LHCN-M2 (cell line): ENCODE measurements around the gene RIGI. TPM values are rescaled to one million over a fixed set of nuclear protein-coding genes. Genes with fewer than 3 reads are reported as not detected.
"Not testable (repeated sequence)": the region's sequence is repeated elsewhere in the genome, so short reads cannot be mapped to it uniquely, and the experiment has no call there.

Experiments used
- DNase-seq: peaks from one replicate; pipeline ENCODE4 v3.0.0-alpha.2; 2012; ENCODE audit warnings: low read depth
- polyA plus RNA-seq: library from polyadenylated mRNA; unstranded; fragments of >200 nt; gene quantifications from one replicate; pipeline ENCODE4 v1.2.1, GENCODE V29; 2012; ENCODE audit warnings: missing spikeins
- total RNA-seq: library from RNA; depleted of rRNA; stranded (reverse); fragments of >200 nt; gene quantifications from 2 replicates; pipeline ENCODE4 v1.2.3, GENCODE V29; 2014; rRNA removed

Gene RIGI
- 10.3 and 18.4 TPM in 2 replicates for total RNA-seq
- 5.2 TPM for polyA plus RNA-seq

- DNase-seq: peak; percentile 91
These were observed at the start of gene RIGI for GRCh38 chr9:32526041-32526706. RIGI (minus strand) TSS chr9:32526196; CDS start chr9:32526166, 30 bp downstream.

- peak; percentile 7 for DNase-seq
These were observed 48.9 kb upstream of the RIGI start for GRCh38 chr9:32574858-32575257.

- no peak for DNase-seq
These were observed 47.8 kb upstream of the RIGI start for GRCh38 chr9:32573821-32574220.

DNA sequence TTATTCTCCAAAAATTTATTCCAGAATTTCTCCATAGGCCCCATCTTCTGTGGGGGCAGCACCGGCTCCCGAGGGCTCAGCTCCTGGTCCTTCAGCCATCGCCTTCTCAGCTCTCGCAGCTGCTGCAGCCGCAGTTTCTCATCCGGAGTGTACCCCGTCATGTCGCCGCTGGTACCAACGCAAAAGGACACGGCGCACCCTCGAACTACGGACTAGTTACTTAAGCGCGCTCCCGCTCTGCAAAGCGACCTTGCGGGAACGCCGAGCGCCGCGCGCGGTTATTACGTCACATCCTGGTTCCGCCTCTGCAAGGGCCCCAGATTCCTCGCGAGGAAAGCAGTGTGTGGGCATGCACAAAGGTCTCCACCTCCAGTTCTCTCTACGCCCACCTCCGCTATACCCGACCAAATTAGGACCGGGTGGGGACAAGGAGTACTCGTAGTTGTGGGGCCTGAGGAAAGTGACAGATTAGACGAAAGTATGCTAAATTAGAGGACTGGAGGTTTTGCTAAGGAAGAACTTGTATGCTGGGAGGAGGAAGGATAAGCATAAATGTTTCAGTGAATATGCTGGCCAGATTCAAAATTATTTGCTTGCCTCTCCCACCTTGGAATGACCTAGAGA, 47.0 kb upstream of the RIGI start, which contains the start of gene NDUFB6:
Gene NDUFB6, minus strand, starts transcription at position 260 of the 624 bp plus-strand sequence. Its CDS starts 99 bp downstream, at position 161.
- peak; percentile 93 for DNase-seq

DNA sequence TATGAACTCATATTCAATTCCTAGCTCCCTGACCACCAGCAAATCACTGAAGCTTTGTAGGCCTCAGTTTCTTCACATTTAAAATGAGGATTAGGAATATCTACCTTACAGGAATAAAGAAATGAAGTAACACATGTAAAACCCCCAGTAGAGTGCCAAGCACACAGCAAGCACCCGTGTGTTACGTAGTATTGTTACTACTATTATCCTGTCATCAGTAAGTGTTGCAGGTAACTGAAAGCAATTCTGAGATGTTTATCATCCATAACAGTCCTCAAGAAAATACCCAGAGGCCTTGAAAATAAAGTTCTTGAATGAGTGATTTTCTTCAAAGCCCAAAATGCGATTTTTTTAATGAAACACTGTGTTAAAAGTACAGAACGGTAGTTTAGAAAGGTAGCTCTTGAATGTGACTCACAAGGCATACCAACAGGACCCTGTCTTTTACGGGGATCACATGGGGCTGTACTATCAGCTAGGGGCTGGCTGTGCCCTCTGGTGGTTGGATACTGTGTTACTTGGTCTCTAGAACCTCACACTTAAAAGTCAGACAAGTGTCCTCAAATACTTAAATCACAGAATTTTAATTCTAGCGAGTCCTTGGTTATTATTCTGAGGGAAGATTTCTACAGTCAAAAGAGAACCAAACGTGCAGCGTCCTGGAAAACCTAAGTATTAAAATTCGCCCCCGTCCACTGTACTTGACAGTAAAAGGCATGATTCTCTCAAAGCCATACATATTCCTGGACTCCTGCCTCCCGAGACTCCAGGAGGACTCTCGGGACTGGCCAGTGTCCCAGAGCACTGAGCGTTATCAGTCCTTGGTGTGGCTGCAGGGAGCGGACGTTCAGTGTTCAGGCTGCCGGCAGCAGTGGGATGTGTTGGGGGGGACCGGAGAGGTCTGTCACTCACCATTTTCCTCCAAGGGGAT, 46.2 kb upstream of the RIGI start:
- peak; percentile 76 for DNase-seq

DNA sequence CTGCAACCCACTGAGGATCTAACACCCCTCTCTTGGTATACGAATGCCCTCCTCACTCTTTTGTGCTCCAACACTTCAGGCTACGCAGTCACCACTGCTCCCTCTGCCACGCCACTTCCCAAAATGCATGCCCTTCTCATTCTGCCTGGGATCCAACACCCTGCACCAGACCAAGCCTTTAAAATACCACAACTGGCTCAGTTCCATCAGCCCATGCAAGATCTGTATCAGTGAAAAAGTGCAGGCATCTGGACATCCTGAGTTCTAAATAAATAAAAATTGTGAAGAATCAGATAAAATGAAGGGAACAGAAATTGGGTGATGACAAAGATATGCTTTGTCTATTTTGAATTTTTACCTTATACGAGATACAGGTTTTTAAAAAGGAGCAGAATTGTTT, 44.3 kb upstream of the RIGI start:
- no peak for DNase-seq

DNA sequence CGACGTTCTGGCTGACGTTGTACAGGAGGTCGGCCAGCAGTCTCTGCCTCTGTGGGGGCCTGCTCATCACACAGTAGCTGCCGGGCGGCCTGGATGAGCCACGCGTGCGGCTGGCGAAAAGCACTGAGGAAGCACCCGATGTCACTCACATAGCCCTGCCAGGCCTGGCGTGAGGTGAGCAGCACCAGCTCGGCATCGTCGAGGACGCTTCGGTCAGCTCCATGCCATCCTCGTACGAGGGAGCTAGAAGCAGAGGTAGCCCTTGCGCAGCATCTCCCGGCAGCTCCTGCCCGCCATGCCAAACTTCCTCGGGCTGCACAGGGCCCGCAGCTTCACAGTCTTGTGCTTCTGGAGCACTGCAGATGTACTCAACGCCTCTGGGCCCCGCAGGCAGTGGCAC, 40.8 kb upstream of the RIGI start:
- no peak for DNase-seq

DNA sequence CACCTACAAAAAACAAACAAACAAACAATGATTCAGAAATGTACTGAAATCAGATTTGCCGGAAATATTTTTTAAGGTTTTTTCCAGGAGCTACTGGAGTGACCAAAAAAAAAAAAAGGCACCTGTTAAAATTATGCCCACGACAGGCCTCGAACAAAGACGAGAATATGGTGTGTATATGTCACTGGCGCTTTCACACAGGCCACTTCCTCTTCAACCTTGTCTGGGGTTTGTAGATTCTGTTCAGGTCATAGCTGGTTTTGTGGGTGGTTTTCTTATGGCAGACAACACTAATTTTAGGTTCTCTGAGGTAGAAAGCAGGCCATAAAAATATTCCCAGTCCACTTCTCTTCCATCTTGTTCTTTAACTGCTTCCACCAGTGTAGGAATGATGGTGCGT, 40.0 kb upstream of the RIGI start:
- DNase-seq: no peak

- DNase-seq: no peak
These were observed 32.5 kb upstream of the RIGI start for GRCh38 chr9:32558408-32558934.

DNA sequence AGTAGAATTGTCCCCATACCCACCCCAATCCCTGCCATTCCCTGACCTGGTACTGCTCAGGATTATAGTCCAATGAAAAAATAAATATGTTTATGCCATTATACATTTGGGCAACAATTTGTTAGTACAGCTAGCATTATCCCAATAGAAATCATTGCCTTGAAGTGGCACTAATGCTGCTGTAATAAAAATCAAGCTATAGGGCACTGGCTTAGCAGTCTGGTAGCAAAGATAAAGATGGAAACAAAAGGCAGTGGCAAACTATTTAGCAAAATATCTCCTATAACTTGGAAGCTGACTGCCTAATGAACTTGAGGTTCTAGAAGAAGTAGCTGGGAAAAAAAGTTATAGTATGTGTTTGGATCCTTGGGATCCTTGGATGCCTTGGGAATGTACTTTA, 28.6 kb upstream of the RIGI start:
- no peak for DNase-seq

- DNase-seq: peak; percentile 15
These were observed 28.1 kb upstream of the RIGI start for GRCh38 chr9:32554107-32554506.

DNA sequence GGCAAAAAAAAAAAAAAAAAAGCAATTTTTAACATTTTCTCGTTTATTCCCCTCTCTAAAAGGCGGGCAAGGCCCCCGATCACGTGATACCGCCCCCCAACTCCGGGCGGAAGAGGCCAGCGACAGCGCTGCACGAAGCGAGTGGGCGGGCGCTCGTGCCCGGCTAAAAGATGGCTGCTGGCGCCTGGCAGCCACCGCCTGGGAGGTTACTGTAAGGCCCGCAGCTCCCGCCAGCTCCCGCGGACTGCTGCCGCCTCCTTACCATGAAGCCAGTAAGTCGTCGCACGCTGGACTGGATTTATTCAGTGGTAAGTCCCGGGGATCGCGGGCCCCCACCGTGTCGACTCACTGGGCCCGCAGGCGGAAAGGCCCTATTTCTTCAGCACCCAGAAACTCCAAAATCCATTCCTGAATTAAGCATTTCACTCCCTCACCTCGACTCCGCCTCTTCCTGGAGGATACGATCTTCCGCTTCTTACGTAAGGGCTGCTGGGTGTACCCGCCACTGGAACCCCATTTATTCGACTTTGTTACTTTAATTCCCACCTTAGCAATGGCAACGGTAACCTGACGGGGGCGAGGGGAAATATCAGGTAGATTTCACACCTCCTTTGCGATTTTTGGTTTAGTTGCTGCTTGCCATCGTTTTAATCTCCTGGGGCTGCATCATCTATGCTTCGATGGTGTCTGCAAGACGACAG, 26.3 kb upstream of the RIGI start, which contains the start of the genes SMIM27 and TOPORS:
Gene SMIM27, plus strand, starts transcription at position 156 of the 701 bp plus-strand sequence. Its CDS starts 108 bp downstream, at position 264.
Gene TOPORS, minus strand, starts transcription at position 415 of the 701 bp plus-strand sequence. Its CDS starts 150 bp downstream, at position 265.
- DNase-seq: peak; percentile 88

DNA sequence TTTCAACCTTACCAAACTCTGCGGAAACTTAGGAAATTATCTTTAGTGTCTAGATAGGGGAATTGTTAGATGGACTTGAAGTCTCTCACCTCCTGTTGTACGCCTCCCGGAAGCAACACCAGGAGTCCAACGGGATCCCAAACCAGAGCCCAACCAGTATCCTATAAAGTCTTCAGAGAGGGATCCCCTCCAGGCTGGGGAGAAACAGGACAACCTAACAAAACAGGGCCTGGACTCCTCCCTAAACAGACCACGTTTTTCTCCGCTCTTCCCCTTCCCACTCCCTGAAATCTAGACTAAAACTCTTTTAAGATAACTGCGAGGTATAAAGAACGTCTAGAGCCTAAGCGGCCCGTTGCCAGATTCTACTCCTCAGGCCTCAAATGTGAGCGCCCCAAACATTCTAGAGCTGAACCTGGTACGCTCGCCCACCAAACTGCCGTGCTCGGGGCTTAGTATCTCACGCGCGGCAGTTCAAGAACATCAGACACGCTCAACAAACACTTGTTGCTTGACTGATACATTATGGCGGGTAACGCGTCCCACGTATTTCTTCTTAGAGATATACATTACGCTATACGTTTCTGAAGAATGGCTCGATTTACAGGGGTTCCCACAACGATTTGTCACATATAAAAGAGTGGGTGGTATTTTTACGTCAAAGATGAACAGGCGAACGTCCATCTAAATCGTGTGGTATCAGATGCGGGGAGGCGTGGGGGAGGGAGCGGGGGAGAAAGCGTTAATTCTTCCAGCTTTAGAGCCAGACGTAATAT, 25.5 kb upstream of the RIGI start:
- peak; percentile 59 for DNase-seq

- peak; percentile 85 for DNase-seq
These were observed 24.7 kb upstream of the RIGI start for GRCh38 chr9:32550562-32551275.

- DNase-seq: peak; percentile 18
These were observed 24.2 kb upstream of the RIGI start for GRCh38 chr9:32550150-32550561.

- DNase-seq: not testable (repeated sequence)
These were observed 22.2 kb upstream of the RIGI start for GRCh38 chr9:32548213-32548612.

DNA sequence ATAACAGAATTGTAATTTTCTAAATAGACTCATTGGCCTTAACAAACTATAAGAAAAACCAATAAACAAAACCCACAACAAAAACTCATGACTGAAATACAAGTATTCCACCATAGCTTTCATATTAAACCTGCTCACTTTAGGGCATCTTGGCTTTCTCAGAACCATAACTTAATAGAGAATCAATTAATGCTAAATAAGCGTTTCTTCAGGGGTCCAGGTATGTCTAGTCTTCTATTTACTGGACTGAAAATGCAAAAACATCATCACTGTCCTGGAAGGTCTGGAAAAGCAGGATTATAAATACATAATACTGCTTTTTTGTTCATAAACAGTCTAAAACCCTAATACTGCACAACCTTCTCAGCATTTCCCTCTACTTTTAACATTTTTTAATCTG, 19.9 kb upstream of the RIGI start:
- no peak for DNase-seq

- no peak for DNase-seq
These were observed 17.1 kb upstream of the RIGI start for GRCh38 chr9:32543047-32543446.

- DNase-seq: no peak
These were observed 7.8 kb upstream of the RIGI start for GRCh38 chr9:32533816-32534215.
